Mesendoderm (in vitro differentiated cells): ENCODE data around the gene LRRFIP2.

Experiments used
- DNase-seq: peaks from one replicate; pipeline ENCODE4 v3.0.0; 2013
- H2AK5ac ChIP-seq: 2 replicates; pipeline ENCODE4 v1.6.1; 2013; ENCODE audit warnings: low read length, inconsistent platforms
- H2BK120ac ChIP-seq: 2 replicates; pipeline ENCODE4 v1.6.1; 2013; ENCODE audit warnings: low read depth, mild to moderate bottlenecking, low read length, moderate library complexity, mixed read lengths
- H2BK15ac ChIP-seq: replicated peaks from 2 replicates; pipeline ENCODE4 v1.6.1; 2013; ENCODE audit warnings: low read depth, mild to moderate bottlenecking, moderate library complexity
- H2BK5ac ChIP-seq: 2 replicates; pipeline ENCODE4 v1.6.1; 2013; ENCODE audit warnings: low read length, inconsistent platforms
- H3K18ac ChIP-seq: 2 replicates; pipeline ENCODE4 v1.6.1; 2013; ENCODE audit warnings: mild to moderate bottlenecking, low read length, mixed read lengths
- H3K23ac ChIP-seq: one replicate; pipeline ENCODE4 v1.6.1; 2013; ENCODE audit warnings: low read length
- H3K27ac ChIP-seq: 2 replicates; pipeline ENCODE4 v1.5.1; 2013; ENCODE audit warnings: low read depth, mild to moderate bottlenecking, inconsistent platforms, low read length, moderate library complexity
- H3K27me3 ChIP-seq: 2 replicates; pipeline ENCODE4 v1.6.1; 2013; ENCODE audit warnings: low read length, control low read depth, mild to moderate bottlenecking, inconsistent platforms; ENCODE audit not compliant: insufficient read depth, poor library complexity
- H3K36me3 ChIP-seq: 2 replicates; pipeline ENCODE4 v1.6.1; 2013; ENCODE audit warnings: low read length, inconsistent platforms; ENCODE audit not compliant: control insufficient read depth, insufficient read depth
- H3K4ac ChIP-seq: one replicate; pipeline ENCODE4 v1.6.1; 2013; ENCODE audit warnings: low read depth, mild to moderate bottlenecking, low read length, moderate library complexity
- H3K4me1 ChIP-seq: 2 replicates; pipeline ENCODE4 v1.6.1; 2013; ENCODE audit warnings: low read depth, low read length, inconsistent platforms; ENCODE audit not compliant: control insufficient read depth
- H3K4me2 ChIP-seq: 2 replicates; pipeline ENCODE4 v1.6.1; 2013; ENCODE audit warnings: low read length
- H3K4me3 ChIP-seq: 2 replicates; pipeline ENCODE4 v1.5.1; 2013; ENCODE audit warnings: mild to moderate bottlenecking, low read length
- H3K56ac ChIP-seq: one replicate; pipeline ENCODE4 v1.6.1; 2013; ENCODE audit warnings: low read length
- H3K79me1 ChIP-seq: 2 replicates; pipeline ENCODE4 v1.6.1; 2013; ENCODE audit warnings: low read length, inconsistent platforms
- H3K79me2 ChIP-seq: 2 replicates; pipeline ENCODE4 v1.6.1; 2013; ENCODE audit warnings: mild to moderate bottlenecking, low read length; ENCODE audit not compliant: control insufficient read depth, insufficient read depth
- H3K9ac ChIP-seq: 2 replicates; pipeline ENCODE4 v1.6.1; 2013; ENCODE audit warnings: low read length, inconsistent platforms
- H4K5ac ChIP-seq: one replicate; pipeline ENCODE4 v1.6.1; 2013; ENCODE audit warnings: low read length
- H4K8ac ChIP-seq: one replicate; pipeline ENCODE4 v1.6.1; 2013; ENCODE audit warnings: low read depth, mild to moderate bottlenecking, control low read depth, low read length, moderate library complexity
- WGBS: extraction: QIAGEN DNeasy Blood & Tissue Kit; methylation state at CpG from one replicate; pipeline ENCODE4 v1.1.7; 2013; ENCODE audit warnings: low lambda C conversion rate, missing lambda C conversion rate; ENCODE audit not compliant: insufficient coverage; ENCODE audit errors: extremely low coverage; 5-methylcytosine and 5-hydroxymethylcytosine counted together

LRRFIP2 gene

GRCh38 chr3:37161351-37161750, 13.0 kb downstream of the LRRFIP2 start:
- Histone ChIP-seq H3K4me2 (no peak overlapping the region), H3K79me1 (peaks cover 2% of the 10 kb centered on the region), H2BK15ac (no peak overlapping the region), H4K8ac (no peak overlapping the region), H3K36me3 (no peaks in the 10 kb centered on the region), H3K23ac (no peak overlapping the region), H3K4ac (no peak overlapping the region), H2AK5ac (no peak overlapping the region), H3K4me1 (no peaks in the 10 kb centered on the region), H3K4me3 (no peak overlapping the region), H3K27ac (no peak overlapping the region), H2BK5ac (no peak overlapping the region), H2BK120ac (no peak overlapping the region), H3K56ac (no peak overlapping the region), H3K79me2 (no peaks in the 10 kb centered on the region), H3K18ac (no peak overlapping the region), H3K9ac (no peak overlapping the region), H3K27me3 (no peaks in the 10 kb centered on the region), H4K5ac (no peak overlapping the region)
- no CpG with 5 or more reads among the region's 3 CpGs for WGBS
- no peak for DNase-seq

GRCh38 chr3:37155782-37156181, 18.6 kb downstream of the LRRFIP2 start:
- Histone ChIP-seq H2AK5ac (no peak overlapping the region), H2BK120ac (no peak overlapping the region), H3K23ac (no peak overlapping the region), H3K36me3 (no peaks in the 10 kb centered on the region), H3K56ac (no peak overlapping the region), H3K4me2 (no peak overlapping the region), H4K5ac (no peak overlapping the region), H2BK15ac (no peak overlapping the region), H3K27ac (no peak overlapping the region), H3K79me1 (peaks cover 2% of the 10 kb centered on the region), H2BK5ac (no peak overlapping the region), H3K27me3 (no peaks in the 10 kb centered on the region), H3K4me1 (no peaks in the 10 kb centered on the region), H3K18ac (no peak overlapping the region), H3K79me2 (no peaks in the 10 kb centered on the region), H3K4me3 (no peak overlapping the region), H3K9ac (no peak overlapping the region), H3K4ac (no peak overlapping the region), H4K8ac (no peak overlapping the region)
- no CpG with 5 or more reads among the region's 8 CpGs for WGBS
- no peak for DNase-seq

GRCh38 chr3:37154668-37155314, 19.6 kb downstream of the LRRFIP2 start:
- H4K5ac ChIP-seq: no peak overlapping the region
- no peak overlapping the region for H3K4me2 ChIP-seq
- H2AK5ac ChIP-seq: no peak overlapping the region
- H3K56ac ChIP-seq: no peak overlapping the region
- no CpG with 5 or more reads among the region's 2 CpGs for WGBS
- H2BK15ac ChIP-seq: no peak overlapping the region
- no peak overlapping the region for H4K8ac ChIP-seq
- H3K79me1 ChIP-seq: no peaks in the 10 kb centered on the region
- H3K79me2 ChIP-seq: no peaks in the 10 kb centered on the region
- H3K27ac ChIP-seq: no peak overlapping the region
- H2BK120ac ChIP-seq: no peak overlapping the region
- no peak overlapping the region for H3K4ac ChIP-seq
- H3K18ac ChIP-seq: no peak overlapping the region
- DNase-seq: no peak
- H2BK5ac ChIP-seq: no peak overlapping the region
- H3K23ac ChIP-seq: no peak overlapping the region
- H3K4me1 ChIP-seq: no peaks in the 10 kb centered on the region
- H3K4me3 ChIP-seq: no peak overlapping the region
- H3K27me3 ChIP-seq: no peaks in the 10 kb centered on the region
- H3K36me3 ChIP-seq: no peaks in the 10 kb centered on the region
- H3K9ac ChIP-seq: no peak overlapping the region

- no peak for DNase-seq
- no peak overlapping the region for H2AK5ac ChIP-seq
- no peak overlapping the region for H3K56ac ChIP-seq
- no CpG with 5 or more reads among the region's 1 CpG for WGBS
- H3K9ac ChIP-seq: no peak overlapping the region
- H3K4me2 ChIP-seq: no peak overlapping the region
- H4K8ac ChIP-seq: no peak overlapping the region
- H4K5ac ChIP-seq: no peak overlapping the region
- no peak overlapping the region for H3K23ac ChIP-seq
- H3K18ac ChIP-seq: no peak overlapping the region
- H3K4me1 ChIP-seq: no peaks in the 10 kb centered on the region
- no peaks in the 10 kb centered on the region for H3K79me2 ChIP-seq
- H3K36me3 ChIP-seq: no peaks in the 10 kb centered on the region
- H2BK5ac ChIP-seq: no peak overlapping the region
- H3K4me3 ChIP-seq: no peak overlapping the region
- no peak overlapping the region for H2BK15ac ChIP-seq
- no peak overlapping the region for H3K27ac ChIP-seq
- no peaks in the 10 kb centered on the region for H3K79me1 ChIP-seq
- no peaks in the 10 kb centered on the region for H3K27me3 ChIP-seq
- no peak overlapping the region for H2BK120ac ChIP-seq
- no peak overlapping the region for H3K4ac ChIP-seq
These were observed 23.8 kb downstream of the LRRFIP2 start for GRCh38 chr3:37150621-37151020.

GRCh38 chr3:37149257-37149656, 25.1 kb downstream of the LRRFIP2 start:
- H4K8ac ChIP-seq: no peak overlapping the region
- no peak overlapping the region for H3K4me2 ChIP-seq
- no CpG with 5 or more reads among the region's 4 CpGs for WGBS
- no peak overlapping the region for H3K18ac ChIP-seq
- no peaks in the 10 kb centered on the region for H3K27me3 ChIP-seq
- no peak overlapping the region for H3K56ac ChIP-seq
- H3K4me1 ChIP-seq: no peaks in the 10 kb centered on the region
- no peak overlapping the region for H2BK120ac ChIP-seq
- no peak for DNase-seq
- no peak overlapping the region for H3K4me3 ChIP-seq
- no peak overlapping the region for H2AK5ac ChIP-seq
- H3K23ac ChIP-seq: no peak overlapping the region
- no peak overlapping the region for H3K9ac ChIP-seq
- H2BK5ac ChIP-seq: no peak overlapping the region
- H3K4ac ChIP-seq: no peak overlapping the region
- no peaks in the 10 kb centered on the region for H3K36me3 ChIP-seq
- no peak overlapping the region for H4K5ac ChIP-seq
- H3K27ac ChIP-seq: no peak overlapping the region
- no peaks in the 10 kb centered on the region for H3K79me1 ChIP-seq
- no peak overlapping the region for H2BK15ac ChIP-seq
- H3K79me2 ChIP-seq: no peaks in the 10 kb centered on the region

GRCh38 chr3:37148208-37148607, 26.2 kb downstream of the LRRFIP2 start:
- Histone ChIP-seq H3K18ac (no peak overlapping the region), H2BK120ac (no peak overlapping the region), H3K79me2 (no peaks in the 10 kb centered on the region), H3K36me3 (no peaks in the 10 kb centered on the region), H3K27me3 (no peaks in the 10 kb centered on the region), H3K23ac (no peak overlapping the region), H3K4me1 (no peaks in the 10 kb centered on the region), H3K9ac (no peak overlapping the region), H4K8ac (no peak overlapping the region), H2BK15ac (no peak overlapping the region), H3K4ac (no peak overlapping the region), H2BK5ac (no peak overlapping the region), H2AK5ac (no peak overlapping the region), H3K27ac (no peak overlapping the region), H3K79me1 (peaks cover 2% of the 10 kb centered on the region), H3K4me3 (no peak overlapping the region), H3K4me2 (no peak overlapping the region), H3K56ac (no peak overlapping the region), H4K5ac (no peak overlapping the region)
- WGBS: 100% methylated on average over 1 of the region's 3 CpGs
- DNase-seq: no peak
